HCT116 (cell line): ENCODE data around the gene ATXN7L1. TPM values are rescaled to one million over a fixed set of nuclear protein-coding genes. Genes with fewer than 3 reads are reported as not detected.

Experiments used
- ATAC-seq: fragments of 200-7000 bp; cut with Tn5 transposase; 2 replicates; pipeline ENCODE4 v1.9.1; 2020; ENCODE audit warnings: mild to moderate bottlenecking, moderate library complexity
- BruUV-seq: library from RNA; stranded (reverse); fragments of 400-500 nt; replicated peaks from 2 replicates; lab custom pipeline; 2021; lab: Mats Ljungman, UMichigan
- CTCF ChIA-PET: fragments of 300-600 bp; sonication (Branson Sonifier 250); formaldehyde crosslinking; loops from one replicate; lab custom pipeline; 2021; ENCODE audit warnings: antibody characterized with exemption; lab: Charles Lee
- POLR2A ChIA-PET: fragments of 300-600, 350-600 bp; sonication (Branson Sonifier 250); formaldehyde crosslinking; loops from one replicate; lab custom pipeline; 2021; ENCODE audit warnings: antibody characterized with exemption; lab: Charles Lee
- RAD21 ChIA-PET, 2 experiments: fragments of 300-600 bp; sonication (Branson Sonifier 250); formaldehyde crosslinking; loops; one replicate each; lab custom pipeline; 2023; ENCODE audit warnings: low total read pairs in 2 of 2; ENCODE audit not compliant: uncharacterized antibody in 2 of 2, unreplicated experiment in 2 of 2, low non-redundant PET in 1 of 2; lab: Charles Lee
- DNase-seq: peaks from one replicate; pipeline ENCODE4 v3.0.0-alpha.2; 2010; ENCODE audit warnings: low read depth, low spot score
- H2AFZ ChIP-seq: fragments of 200-600 bp; shearing (Covaris generic), sonication (generic); 2 replicates; pipeline ENCODE4 v1.6.1; 2017; ENCODE audit warnings: low read depth, mixed run types, mixed read lengths, antibody characterized with exemption, low read length; ENCODE audit not compliant: poor library complexity, severe bottlenecking
- H3K27ac ChIP-seq: 2 replicates; pipeline ENCODE4 v1.5.1; 2012; ENCODE audit warnings: low read depth, low read length
- H3K27me3 ChIP-seq: fragments of 200-600 bp; sonication (generic); 2 replicates; pipeline ENCODE4 v1.6.1; 2016; ENCODE audit warnings: mixed run types, low read length, mixed read lengths; ENCODE audit not compliant: insufficient read depth
- H3K36me3 ChIP-seq, 2 experiments: fragments of 200-500 bp in 1 of 2; fragments of 200-600 bp in 1 of 2; sonication (Bioruptor generic) in 1 of 2; sonication (generic) in 1 of 2; 2 replicates each; pipeline versions ENCODE4 v1.5.1 to v1.6.1; 2014 to 2016; ENCODE audit warnings: low read length in 2 of 2, inconsistent platforms in 1 of 2, mixed read lengths in 1 of 2, mixed run types in 1 of 2; ENCODE audit not compliant: insufficient read depth in 2 of 2, control insufficient read depth in 1 of 2
- H3K4me1 ChIP-seq, 2 experiments: fragments of 200-600 bp in 1 of 2; sonication (generic) in 1 of 2; 2 replicates each; pipeline versions ENCODE4 v1.5.1 to v1.6.1; 2012 to 2017; ENCODE audit warnings: low read length in 2 of 2, inconsistent platforms in 1 of 2, mild to moderate bottlenecking in 1 of 2, mixed read lengths in 1 of 2, mixed run types in 1 of 2, moderate library complexity in 1 of 2; ENCODE audit not compliant: insufficient read depth in 2 of 2, control insufficient read depth in 1 of 2
- H3K4me2 ChIP-seq: fragments of 200-600 bp; sonication (generic); 2 replicates; pipeline ENCODE4 v1.6.1; 2017; ENCODE audit warnings: mixed run types, low read length, mixed read lengths
- H3K4me3 ChIP-seq, 2 experiments: fragments of 200-600 bp in 1 of 2; sonication (generic) in 1 of 2; replicated peaks in 1 of 2; 2 replicates each; pipeline ENCODE4 v1.5.1; 2011 to 2016; ENCODE audit warnings: low read length in 2 of 2, control low read depth in 1 of 2, low read depth in 1 of 2, mild to moderate bottlenecking in 1 of 2, mixed read lengths in 1 of 2, mixed run types in 1 of 2
- H3K79me2 ChIP-seq: fragments of 200-600 bp; sonication (generic); 2 replicates; pipeline ENCODE4 v1.6.1; 2017; ENCODE audit warnings: mild to moderate bottlenecking, mixed run types, low read length, moderate library complexity, mixed read lengths; ENCODE audit not compliant: insufficient read depth
- H3K9ac ChIP-seq: fragments of 200-600 bp; sonication (generic); 2 replicates; pipeline ENCODE4 v1.6.1; 2016; ENCODE audit warnings: low read length, mixed read lengths
- H3K9me2 ChIP-seq: fragments of 200-600 bp; sonication (generic), shearing (Covaris generic); 2 replicates; pipeline ENCODE4 v1.6.1; 2017; ENCODE audit warnings: mixed run types, mild to moderate bottlenecking, moderate library complexity; ENCODE audit not compliant: insufficient read depth
- H3K9me3 ChIP-seq, 2 experiments: fragments of 200-500 bp in 1 of 2; fragments of 200-600 bp in 1 of 2; sonication (Bioruptor generic) in 1 of 2; sonication (generic) in 1 of 2; 2 replicates each; pipeline ENCODE4 v1.6.1; 2014 to 2017; ENCODE audit warnings: low read length in 2 of 2, mixed read lengths in 2 of 2, inconsistent platforms in 1 of 2, low read depth in 1 of 2, mild to moderate bottlenecking in 1 of 2, mixed run types in 1 of 2, moderate library complexity in 1 of 2; ENCODE audit not compliant: control insufficient read depth in 1 of 2, insufficient read depth in 1 of 2
- H4K20me1 ChIP-seq: fragments of 200-600 bp; sonication (generic), shearing (Covaris generic); 2 replicates; pipeline ENCODE4 v1.6.1; 2017; ENCODE audit warnings: mixed run types, mild to moderate bottlenecking, moderate library complexity; ENCODE audit not compliant: insufficient read depth
- EZH2phosphoT487 ChIP-seq: fragments of 200-600 bp; IDR thresholded peaks from 2 replicates; pipeline ENCODE4 v1.6.1; 2018; ENCODE audit warnings: antibody characterized with exemption, borderline replicate concordance
- POLR2AphosphoS5 ChIP-seq: IDR thresholded peaks from 2 replicates; pipeline ENCODE4 v1.6.1; 2011; ENCODE audit warnings: mild to moderate bottlenecking, low read depth, low read length, moderate library complexity
- RAD21 ChIP-seq: IDR thresholded peaks from 2 replicates; pipeline ENCODE4 v1.6.1; 2012; ENCODE audit warnings: low read depth, mild to moderate bottlenecking
- SIN3A ChIP-seq: IDR thresholded peaks from 2 replicates; pipeline ENCODE4 v1.6.1; 2012; ENCODE audit warnings: low read depth
- SRF ChIP-seq: IDR thresholded peaks from 2 replicates; pipeline ENCODE4 v1.6.1; 2012; ENCODE audit warnings: low read depth
- YY1 ChIP-seq: IDR thresholded peaks from 2 replicates; pipeline ENCODE4 v1.6.1; 2011; ENCODE audit warnings: low read length, low read depth, moderate library complexity, mild to moderate bottlenecking; ENCODE audit not compliant: insufficient replicate concordance; ENCODE audit errors: extremely low read depth
- intact Hi-C: fragments of 100-400 bp; cut with micrococcal nuclease; formaldehyde crosslinking; loops from 2 replicates; pipeline ENCODE4 v1.10.0; 2022
- total RNA-seq: library from RNA; stranded (reverse); gene quantifications from one replicate; pipeline ENCODE4 v1.2.1, GENCODE V29; 2021; ENCODE audit not compliant: unreplicated experiment
- TF ChIP-seq, protein P1 (sequence below): IDR thresholded peaks from 2 replicates; pipeline ENCODE4 v1.6.1; 2012

ATXN7L1 gene
- total RNA-seq, 1 experiment from 2014 or later = 11.5 TPM

DNA sequence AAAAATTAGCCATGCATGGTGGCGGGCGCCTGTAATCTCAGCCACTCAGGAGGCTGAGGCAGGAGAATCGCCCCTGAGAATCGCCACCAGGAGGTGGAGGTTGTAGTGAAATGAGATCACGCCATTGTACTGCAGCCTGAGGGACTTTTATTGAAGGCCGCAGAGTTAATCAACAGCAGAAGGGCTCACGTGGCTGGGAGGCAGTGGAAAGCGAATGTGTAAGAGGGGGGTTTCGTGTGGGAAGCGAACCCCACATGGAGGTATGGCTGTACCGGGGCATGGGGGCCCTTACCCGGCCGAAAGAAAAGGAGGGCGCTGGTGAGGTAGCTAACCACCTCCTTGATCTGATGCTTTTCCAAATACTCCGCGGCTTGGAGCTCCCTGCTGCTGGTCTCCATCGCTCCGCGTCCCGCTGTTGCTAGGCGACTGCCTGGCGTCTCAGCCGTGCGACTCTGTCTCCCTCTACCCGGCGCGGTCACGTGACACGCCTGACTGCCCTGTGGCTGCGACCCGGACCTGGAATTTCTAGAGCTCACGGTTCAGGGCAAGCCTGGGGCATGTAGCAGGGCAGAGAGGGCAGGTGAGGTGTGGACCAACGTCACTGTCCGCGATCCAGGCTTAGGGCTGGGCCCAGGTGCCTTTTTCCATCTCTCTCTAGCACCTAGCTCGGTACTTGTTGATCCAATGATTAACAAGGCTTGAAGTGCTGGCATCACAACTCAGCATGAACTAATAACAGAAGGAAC lies 295.2 kb downstream of the ATXN7L1 start, which contains the start of gene EFCAB10:
EFCAB10 (minus strand) TSS at position 428 of the 746 bp plus-strand sequence; CDS start at position 398, 30 bp downstream.
- peak within 1 kb of the TSS; percentile 77 for H3K4me2 ChIP-seq
- H3K9me2 ChIP-seq = no peaks in the 10 kb centered on the region
- TF ChIP-seq SIN3A = peak; percentile 60
- TF ChIP-seq, protein P1, sequence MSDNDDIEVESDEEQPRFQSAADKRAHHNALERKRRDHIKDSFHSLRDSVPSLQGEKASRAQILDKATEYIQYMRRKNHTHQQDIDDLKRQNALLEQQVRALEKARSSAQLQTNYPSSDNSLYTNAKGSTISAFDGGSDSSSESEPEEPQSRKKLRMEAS = peak; percentile 51
- no peak for TF ChIP-seq EZH2phosphoT487
- TF ChIP-seq POLR2AphosphoS5 = peak; percentile 19; the same call in 1 of the 2 replicates
- TF ChIP-seq RAD21 = no peak
- TF ChIP-seq YY1 = peak; percentile 20
- no peak for TF ChIP-seq SRF
- TF ChIP-seq, all 23 proteins: peak for 4
- peak; percentile 56 for DNase-seq
- H4K20me1 ChIP-seq = no peaks in the 10 kb centered on the region
- H3K9ac ChIP-seq = peak within 1 kb of the TSS; percentile 60
- H3K79me2 ChIP-seq = no peaks in the 10 kb centered on the region
- ChIA-PET RAD21 (no interaction called here), CTCF (interaction anchor here (0.9 kb wide), 1 partner anchor 8 kb away, joined by 4 read pairs; no protein-coding TSS in a partner anchor), POLR2A (no interaction called here)
- ATAC-seq = peak; percentile 81
- H3K4me1 ChIP-seq = peaks cover 2 to 21% of the 10 kb centered on the region in 2 experiments; a peak in 3 of 4 replicates
- no TSS peak for BruUV-seq
- H2AFZ ChIP-seq = peak within 1 kb of the TSS; percentile 71
- H3K27me3 ChIP-seq = no peaks in the 10 kb centered on the region
- no peaks in the 10 kb centered on the region for H3K36me3 ChIP-seq
- peak within 1 kb of the TSS; percentile 47 to 57 for H3K4me3 ChIP-seq
- intact Hi-C loops = loop anchor here (10.0 kb wide), 2 partner anchors 464 to 596 kb away; no protein-coding TSS in a partner anchor
- H3K27ac ChIP-seq = peak within 1 kb of the TSS; percentile 28
- H3K9me3 ChIP-seq = no peaks in the 10 kb centered on the region
